Loucy (cell line): ENCODE measurements around the gene HMSD.

Experiments
- H2AFZ ChIP-seq: fragments of 200-600 bp; sonication (generic); 2 replicates; pipeline ENCODE4 v1.6.0; 2016; ENCODE audit warnings: antibody characterized with exemption, mild to moderate bottlenecking, low read length, moderate library complexity
- H3F3A ChIP-seq: fragments of 200-600 bp; 2 replicates; pipeline ENCODE4 v1.6.0; 2016; ENCODE audit warnings: antibody characterized with exemption, low read depth, mild to moderate bottlenecking
- H3K27me3 ChIP-seq: fragments of 200-600 bp; sonication (generic); 2 replicates; pipeline ENCODE4 v1.6.1; 2014; ENCODE audit warnings: low read length, mild to moderate bottlenecking; ENCODE audit not compliant: insufficient read depth, poor library complexity, severe bottlenecking
- H3K36me3 ChIP-seq: fragments of 200-600 bp; sonication (generic); 2 replicates; pipeline ENCODE4 v1.6.1; 2016; ENCODE audit warnings: low read length; ENCODE audit not compliant: insufficient read depth
- H3K4me1 ChIP-seq: fragments of 200-600 bp; sonication (generic); 2 replicates; pipeline ENCODE4 v1.5.1; 2014; ENCODE audit warnings: low read length, mild to moderate bottlenecking; ENCODE audit not compliant: insufficient read depth, poor library complexity, severe bottlenecking
- H3K4me2 ChIP-seq: fragments of 200-600 bp; sonication (generic); 2 replicates; pipeline ENCODE4 v1.6.0; 2014; ENCODE audit warnings: antibody characterized with exemption, low read length, low read depth, mild to moderate bottlenecking; ENCODE audit not compliant: poor library complexity, severe bottlenecking
- H3K4me3 ChIP-seq: fragments of 200-600 bp; sonication (generic); 2 replicates; pipeline ENCODE4 v1.5.1; 2014; ENCODE audit warnings: low read length, mild to moderate bottlenecking, mixed read lengths; ENCODE audit not compliant: poor library complexity, severe bottlenecking
- H3K79me2 ChIP-seq: fragments of 200-600 bp; sonication (generic); 2 replicates; pipeline ENCODE4 v1.6.1; 2014; ENCODE audit warnings: low read length; ENCODE audit not compliant: insufficient read depth
- H3K9ac ChIP-seq: fragments of 200-600 bp; sonication (generic); 2 replicates; pipeline ENCODE4 v1.6.0; 2014; ENCODE audit warnings: mild to moderate bottlenecking, low read depth, low read length, moderate library complexity; ENCODE audit not compliant: poor library complexity, severe bottlenecking
- H3K9me2 ChIP-seq: fragments of 200-600 bp; sonication (generic); replicated peaks from 2 replicates; pipeline ENCODE4 v1.6.1; 2016; ENCODE audit warnings: low read depth, low read length, mixed read lengths
- H3K9me3 ChIP-seq: fragments of 200-600 bp; sonication (generic); 2 replicates; pipeline ENCODE4 v1.6.1; 2014; ENCODE audit warnings: mild to moderate bottlenecking, antibody characterized with exemption, low read length, low read depth; ENCODE audit not compliant: insufficient read depth
- H4K20me1 ChIP-seq: fragments of 200-600 bp; sonication (generic); 2 replicates; pipeline ENCODE4 v1.6.0; 2014; ENCODE audit warnings: antibody characterized with exemption, low read length, mild to moderate bottlenecking; ENCODE audit not compliant: insufficient read depth, poor library complexity, severe bottlenecking
- CTCF ChIP-seq: fragments of 200-600 bp; sonication (generic); conservative IDR thresholded peaks from 2 replicates; pipeline ENCODE4 v1.5.1; 2014; ENCODE audit warnings: mild to moderate bottlenecking, antibody characterized with exemption, low read length
- EZH2phosphoT487 ChIP-seq: fragments of 200-600 bp; IDR thresholded peaks from 2 replicates; pipeline ENCODE4 v1.6.1; 2018; ENCODE audit warnings: antibody characterized with exemption, mild to moderate bottlenecking, moderate library complexity, borderline replicate concordance

HMSD gene

DNA sequence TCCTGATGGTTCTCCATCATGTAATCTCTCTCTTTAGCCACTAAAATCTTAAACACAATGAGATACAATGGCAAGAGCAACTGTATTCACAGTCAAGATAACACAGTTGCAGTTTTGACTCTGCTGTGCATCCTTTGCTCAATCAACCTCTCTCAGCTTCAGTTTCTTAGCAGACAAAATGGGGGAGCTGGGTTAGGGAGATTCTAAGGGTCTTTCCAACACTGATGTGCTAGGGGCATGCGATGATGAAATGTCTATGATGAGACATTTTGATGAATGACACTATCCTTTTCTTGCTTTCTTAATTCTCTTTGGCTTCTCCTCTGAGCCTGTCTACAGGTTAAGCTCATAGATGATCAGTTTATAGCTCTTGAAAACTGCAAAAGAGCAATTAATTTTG, 40.2 kb upstream of the HMSD start:
- Histone ChIP-seq H3K9ac (no peak overlapping the region), H3K9me3 (no peaks in the 10 kb centered on the region), H3K4me2 (no peak overlapping the region), H3F3A (no peaks in the 10 kb centered on the region), H3K27me3 (no peaks in the 10 kb centered on the region), H2AFZ (no peak overlapping the region), H3K9me2 (no peaks in the 10 kb centered on the region), H3K4me1 (no peaks in the 10 kb centered on the region), H4K20me1 (no peaks in the 10 kb centered on the region), H3K36me3 (no peaks in the 10 kb centered on the region), H3K79me2 (no peaks in the 10 kb centered on the region), H3K4me3 (no peak overlapping the region)
- TF ChIP-seq EZH2phosphoT487 (no peak), CTCF (no peak)

GRCh38 chr18:63909870-63910269, 39.2 kb upstream of the HMSD start:
- Histone ChIP-seq H3F3A (no peaks in the 10 kb centered on the region), H2AFZ (no peak overlapping the region), H3K9me2 (no peaks in the 10 kb centered on the region; the same call in 1 of the 2 replicates), H3K36me3 (no peaks in the 10 kb centered on the region), H3K9ac (no peak overlapping the region), H3K27me3 (no peaks in the 10 kb centered on the region), H3K4me3 (no peak overlapping the region), H3K4me2 (no peak overlapping the region), H3K9me3 (no peaks in the 10 kb centered on the region), H3K4me1 (no peaks in the 10 kb centered on the region), H4K20me1 (no peaks in the 10 kb centered on the region), H3K79me2 (no peaks in the 10 kb centered on the region)
- TF ChIP-seq EZH2phosphoT487 (no peak), CTCF (no peak)

DNA sequence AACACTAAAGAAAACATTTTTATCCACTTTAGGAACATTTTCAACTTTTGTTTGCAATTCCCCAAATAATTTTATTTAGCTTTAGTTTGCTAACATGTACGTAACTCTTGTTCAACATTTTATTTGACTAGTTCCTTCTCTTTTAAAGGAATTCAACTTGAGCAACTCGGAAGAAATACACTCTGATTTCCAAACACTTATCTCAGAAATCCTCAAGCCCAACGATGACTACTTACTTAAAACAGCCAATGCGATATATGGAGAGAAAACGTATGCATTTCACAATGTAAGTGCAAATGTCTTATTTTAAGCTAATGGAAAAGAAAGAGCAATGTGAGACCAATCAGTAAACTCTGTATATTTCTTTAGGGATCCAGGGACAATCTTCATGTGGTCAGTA, 31.3 kb upstream of the HMSD start:
- Histone ChIP-seq H3K4me2 (no peak overlapping the region), H3K4me3 (no peak overlapping the region), H3K9ac (no peak overlapping the region), H3F3A (no peaks in the 10 kb centered on the region), H3K27me3 (no peaks in the 10 kb centered on the region), H3K79me2 (no peaks in the 10 kb centered on the region), H3K9me2 (no peaks in the 10 kb centered on the region; the same call in 1 of the 2 replicates), H3K36me3 (no peaks in the 10 kb centered on the region), H3K9me3 (no peaks in the 10 kb centered on the region), H4K20me1 (no peaks in the 10 kb centered on the region), H3K4me1 (no peaks in the 10 kb centered on the region), H2AFZ (no peak overlapping the region)
- no peak for TF ChIP-seq EZH2phosphoT487
- no peak for TF ChIP-seq CTCF
